Lower leg skin (tissue), 4 donors: ENCODE results near the gene FKBP1A. TPM values are rescaled to one million over a fixed set of nuclear protein-coding genes. Genes with fewer than 3 reads are reported as not detected.
A peak's percentile ranks its signal among the peaks of the same experiment; 100 is the strongest.

Source experiments
- DNase-seq, 2 donors: peaks; one replicate each; pipeline ENCODE4 v3.0.0-alpha.2; 2019; ENCODE audit warnings: low spot score in 2 of 2
- H3K4me3 ChIP-seq: fragments of 200-600 bp; sonication (generic); 2 replicates; pipeline ENCODE4 v1.5.1; 2017; ENCODE audit warnings: mild to moderate bottlenecking, low read depth; ENCODE audit not compliant: poor library complexity, severe bottlenecking
- POLR2A ChIP-seq, 2 donors: fragments of 450-650 bp; IDR thresholded peaks; one replicate each; pipeline ENCODE4 v1.6.1; 2016 to 2017; ENCODE audit warnings: antibody characterized with exemption in 2 of 2, mild to moderate bottlenecking in 1 of 2, moderate library complexity in 1 of 2
- WGBS, 2 donors: methylation state at CpG; one replicate each; pipeline ENCODE4 v1.1.5; 2018; 5-methylcytosine and 5-hydroxymethylcytosine counted together
- intact Hi-C: fragments of 100-400 bp; cut with DNase I; formaldehyde crosslinking; loops from one replicate; pipeline ENCODE4 v1.15.0; 2023; ENCODE audit warnings: low total_unique reads
- total RNA-seq, 4 donors: library from RNA; depleted of rRNA; stranded (reverse); fragments of >200 nt; gene quantifications; one replicate each; pipeline ENCODE4 v1.1.0, GENCODE V29; 2016
- TF ChIP-seq, protein P1 (sequence below), 3 donors: fragments of 450-650 bp; IDR thresholded peaks; one replicate each; pipeline ENCODE4 v1.5.1; 2016; ENCODE audit warnings: antibody characterized with exemption in 3 of 3, mild to moderate bottlenecking in 3 of 3, moderate library complexity in 2 of 3

Gene FKBP1A
- total RNA-seq, 4 donors from 2014 or later: 72.6 to 133 (median 87.5) TPM

DNA sequence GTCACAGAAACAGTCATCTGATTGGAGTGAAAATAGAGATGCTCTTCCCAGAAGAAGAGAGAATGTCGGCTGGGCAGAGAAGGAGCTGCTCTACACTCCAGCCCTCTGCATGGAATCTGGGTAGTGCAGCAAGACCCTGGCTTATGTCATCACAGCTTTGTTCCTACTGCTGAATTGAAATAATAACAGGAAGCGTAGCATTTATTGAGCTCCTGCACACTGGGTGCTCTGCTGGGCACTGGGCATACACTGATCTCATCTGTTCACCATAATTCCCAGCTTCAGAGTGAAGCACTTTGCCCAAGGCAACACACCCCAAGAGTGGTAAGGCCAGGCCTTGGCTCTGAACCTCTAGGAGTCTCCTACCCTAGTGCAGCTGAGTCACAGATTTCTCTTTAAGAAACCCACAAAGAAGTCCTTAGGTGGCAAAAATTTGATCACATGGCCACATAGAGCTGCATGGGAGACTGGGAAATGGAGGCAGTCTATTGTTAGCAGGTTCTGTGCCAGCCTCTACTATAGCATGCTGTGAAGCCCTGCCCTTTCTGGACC is 60.0 kb downstream of the FKBP1A start:
- peak in 1 of 2 donors; percentile 61 for DNase-seq

DNA sequence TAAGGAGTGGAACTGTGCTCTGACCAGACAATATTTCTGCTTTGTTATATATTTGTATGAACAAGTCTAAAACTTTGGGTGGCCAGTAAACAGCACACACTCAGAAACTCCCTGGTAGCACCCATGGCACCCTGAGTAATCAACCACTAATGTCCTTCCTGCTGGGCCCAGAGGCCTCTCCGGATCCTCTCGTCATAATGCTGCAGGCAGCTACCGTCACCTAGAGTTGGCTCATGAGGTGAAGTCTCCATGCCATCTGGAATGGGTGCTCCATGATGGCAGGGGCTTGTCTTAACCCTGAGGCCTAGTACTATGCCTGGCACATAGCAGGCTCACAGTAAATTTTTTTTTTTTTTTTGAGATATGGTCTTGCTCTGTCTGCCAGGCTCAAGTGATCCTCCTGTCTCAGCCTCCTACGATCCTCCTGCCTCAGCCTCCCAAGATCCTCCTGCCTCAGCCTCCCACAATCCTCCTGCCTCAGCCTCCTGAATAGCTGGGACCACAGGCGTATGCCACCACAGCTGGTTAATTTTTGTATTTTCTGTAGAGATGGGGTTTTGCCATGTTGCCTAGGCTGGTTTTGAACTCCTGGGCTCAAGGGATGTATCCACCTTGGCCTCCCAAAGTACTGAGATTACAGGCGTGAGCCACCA is 60.9 kb downstream of the FKBP1A start:
- TF ChIP-seq, protein P1, sequence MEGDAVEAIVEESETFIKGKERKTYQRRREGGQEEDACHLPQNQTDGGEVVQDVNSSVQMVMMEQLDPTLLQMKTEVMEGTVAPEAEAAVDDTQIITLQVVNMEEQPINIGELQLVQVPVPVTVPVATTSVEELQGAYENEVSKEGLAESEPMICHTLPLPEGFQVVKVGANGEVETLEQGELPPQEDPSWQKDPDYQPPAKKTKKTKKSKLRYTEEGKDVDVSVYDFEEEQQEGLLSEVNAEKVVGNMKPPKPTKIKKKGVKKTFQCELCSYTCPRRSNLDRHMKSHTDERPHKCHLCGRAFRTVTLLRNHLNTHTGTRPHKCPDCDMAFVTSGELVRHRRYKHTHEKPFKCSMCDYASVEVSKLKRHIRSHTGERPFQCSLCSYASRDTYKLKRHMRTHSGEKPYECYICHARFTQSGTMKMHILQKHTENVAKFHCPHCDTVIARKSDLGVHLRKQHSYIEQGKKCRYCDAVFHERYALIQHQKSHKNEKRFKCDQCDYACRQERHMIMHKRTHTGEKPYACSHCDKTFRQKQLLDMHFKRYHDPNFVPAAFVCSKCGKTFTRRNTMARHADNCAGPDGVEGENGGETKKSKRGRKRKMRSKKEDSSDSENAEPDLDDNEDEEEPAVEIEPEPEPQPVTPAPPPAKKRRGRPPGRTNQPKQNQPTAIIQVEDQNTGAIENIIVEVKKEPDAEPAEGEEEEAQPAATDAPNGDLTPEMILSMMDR (IDR thresholded peaks at IDR 0.05): no peak
- TF ChIP-seq POLR2A (IDR thresholded peaks at IDR 0.05): no peak
- peak; percentile 14 to 67 for DNase-seq
- intact Hi-C loops: loop anchor here (10.0 kb wide), 1 partner anchor 63 kb away; the partner anchor contains the start of gene FKBP1A
- WGBS, 2 donors: 77 to 83% methylated on average over 6 of the region's 6 CpGs
- no peak overlapping the region for H3K4me3 ChIP-seq

More for the DNA sequence above, 60.0 kb downstream of the FKBP1A start:
- no peak overlapping the region for H3K4me3 ChIP-seq
- intact Hi-C loops: loop anchor here (10.0 kb wide), 1 partner anchor 62 kb away; the partner anchor contains the start of gene FKBP1A
- TF ChIP-seq, protein P1 (IDR thresholded peaks at IDR 0.05): no peak
- no peak for TF ChIP-seq POLR2A (IDR thresholded peaks at IDR 0.05)
- WGBS, 2 donors: 85 to 95% methylated on average over 2 of the region's 2 CpGs

DNA sequence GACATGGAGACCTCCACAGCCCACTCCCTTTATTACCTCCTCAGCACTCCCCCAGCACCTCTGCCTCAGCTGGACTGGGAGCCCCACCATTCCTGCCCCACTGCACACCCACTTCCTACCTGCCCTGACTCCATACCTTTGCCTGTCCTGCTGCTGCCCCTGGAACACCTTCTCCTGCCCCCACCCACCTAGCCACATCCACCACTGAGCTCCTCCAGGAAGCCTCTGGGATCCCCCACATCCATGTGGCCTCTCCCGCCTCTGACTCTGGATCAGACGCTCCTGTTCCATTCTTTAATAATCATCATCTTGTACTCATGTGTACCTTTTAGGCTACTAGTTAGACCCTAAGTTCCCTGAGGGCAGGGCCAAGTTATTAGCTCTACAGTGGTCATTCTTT is 61.8 kb downstream of the FKBP1A start:
- DNase-seq: peak; percentile 13 to 74
- WGBS, 2 donors: 92 to 94% methylated on average over 2 of the region's 2 CpGs
- intact Hi-C loops: loop anchor here (10.0 kb wide), 1 partner anchor 64 kb away; the partner anchor contains the start of gene FKBP1A

DNA sequence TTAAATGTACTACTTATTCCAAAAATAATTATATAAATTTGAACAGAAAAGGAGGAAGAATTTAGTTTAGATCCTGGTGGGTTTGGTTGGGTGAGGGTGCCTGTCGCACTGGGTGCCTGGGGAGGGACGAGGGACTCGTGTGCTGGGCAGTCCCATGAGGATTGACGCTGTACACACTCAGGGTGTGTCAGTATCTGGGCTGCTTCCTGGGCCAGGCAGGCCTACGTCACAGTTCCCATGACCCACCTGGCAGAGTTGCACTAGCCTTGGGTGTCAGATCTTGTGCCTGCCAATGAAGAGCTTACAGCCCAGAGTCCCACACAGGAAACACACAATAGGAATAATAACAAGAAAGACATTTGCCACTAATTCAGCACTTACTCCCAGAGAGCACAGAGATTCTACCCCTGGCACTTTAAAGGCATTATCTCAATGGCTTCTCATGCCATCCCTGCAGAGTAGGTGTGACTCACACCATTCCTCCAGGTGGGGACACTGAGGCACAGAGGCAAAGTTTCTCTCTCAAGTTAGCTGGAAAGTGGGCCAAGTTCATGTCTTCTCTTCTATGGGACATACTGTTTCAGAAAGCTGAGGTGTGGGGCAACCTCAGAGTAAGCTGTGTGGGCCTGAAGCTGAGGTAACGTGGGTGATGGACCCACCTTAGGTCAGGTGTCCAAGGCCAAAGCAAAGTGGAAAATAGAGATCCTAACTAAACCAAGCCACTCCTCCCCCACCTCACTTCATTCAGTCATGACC is 62.6 kb downstream of the FKBP1A start:
- intact Hi-C loops: loop anchor here (10.0 kb wide), 1 partner anchor 65 kb away; the partner anchor contains the start of gene FKBP1A
- peak; percentile 86 to 93 for DNase-seq
- WGBS, 2 donors: 30 to 35% methylated on average over 6 of the region's 6 CpGs
- H3K4me3 ChIP-seq: no peak overlapping the region
- TF ChIP-seq, protein P1 (IDR thresholded peaks at IDR 0.05): no peak
- TF ChIP-seq POLR2A (IDR thresholded peaks at IDR 0.05): no peak

More for the DNA sequence above, 61.8 kb downstream of the FKBP1A start:
- TF ChIP-seq, protein P1 (IDR thresholded peaks at IDR 0.05): no peak
- TF ChIP-seq POLR2A (IDR thresholded peaks at IDR 0.05): no peak
- H3K4me3 ChIP-seq: no peak overlapping the region

DNA sequence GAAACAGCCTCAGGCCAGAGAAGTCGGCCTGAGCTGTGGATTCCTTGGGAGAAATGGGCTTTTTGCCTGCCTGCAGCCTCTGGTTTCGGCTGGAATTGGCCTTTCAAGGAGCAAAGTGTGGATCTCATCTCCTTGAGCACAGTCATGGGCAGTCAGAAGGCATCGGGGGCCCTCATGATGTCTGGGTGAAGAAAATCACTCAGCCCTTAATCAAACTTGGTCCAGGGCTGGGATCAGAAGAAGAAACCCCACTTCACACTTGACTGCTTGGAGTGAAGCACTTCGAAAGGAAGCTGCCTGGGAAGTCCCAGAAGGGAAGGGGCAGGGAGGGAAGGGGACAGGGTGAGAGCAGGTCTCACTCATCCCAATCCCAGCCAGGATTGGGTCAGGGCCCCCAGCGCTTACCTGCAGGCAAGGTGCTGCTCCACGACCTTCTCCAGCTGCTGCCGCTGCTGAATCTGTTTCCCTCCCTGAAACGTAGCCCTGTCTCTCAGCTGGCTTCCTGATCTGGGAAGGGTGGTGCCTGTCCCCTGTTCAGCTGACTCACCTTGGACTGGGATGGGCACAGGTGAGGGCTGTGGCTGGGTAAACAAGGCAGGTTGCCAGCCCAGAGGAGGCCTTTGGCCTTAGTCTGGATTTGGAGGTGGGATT is 64.0 kb downstream of the FKBP1A start, which contains the start of gene SDCBP2:
Gene SDCBP2, minus strand, starts transcription at position 460 of the 651 bp plus-strand sequence. CDS start 8,723 bp downstream, outside the sequence.
- peak; percentile 66 to 90 for DNase-seq
- WGBS, 2 donors: 44 to 64% methylated on average over 7 to 8 of the region's 8 CpGs
- TF ChIP-seq POLR2A (IDR thresholded peaks at IDR 0.05): no peak
- TF ChIP-seq, protein P1 (IDR thresholded peaks at IDR 0.05): no peak
- H3K4me3 ChIP-seq: no peak within 1 kb of the TSS
- intact Hi-C loops: no loop called here
